Epithelial cell of esophagus (primary cell): ENCODE measurements around the gene ZNF646.

ENCODE experiments used
- DNase-seq: peaks from one replicate; pipeline ENCODE4 v3.0.0; 2010; ENCODE audit warnings: low read depth
- H3K4me3 ChIP-seq: 2 replicates; pipeline ENCODE4 v1.5.1; 2011; ENCODE audit warnings: mild to moderate bottlenecking, low read length, control low read depth
- CTCF ChIP-seq: IDR thresholded peaks from 2 replicates; pipeline ENCODE4 v1.5.1; 2011; ENCODE audit warnings: low read depth, mild to moderate bottlenecking, low read length, control low read depth, inconsistent platforms; ENCODE audit not compliant: insufficient read depth; ENCODE audit errors: missing control alignments

The ZNF646 gene

GRCh38 chr16:31073970-31074813, at the start of gene ZNF646, which contains the start of gene ZNF668:
Gene ZNF646, plus strand, starts transcription at chr16:31074422. Its CDS starts 1,903 bp downstream, at chr16:31076325.
Gene ZNF668, minus strand, starts transcription at chr16:31074240. Its CDS starts 9,781 bp downstream, at chr16:31064459.
- H3K4me3 ChIP-seq = peak within 1 kb of the TSS; percentile 91
- no peak for TF ChIP-seq CTCF
- peak; percentile 100 for DNase-seq

GRCh38 chr16:31025339-31025738, 48.9 kb upstream of the ZNF646 start:
- no peak overlapping the region for H3K4me3 ChIP-seq
- DNase-seq = no peak
- TF ChIP-seq CTCF = no peak

GRCh38 chr16:31029272-31029671, 45.0 kb upstream of the ZNF646 start:
- TF ChIP-seq CTCF = no peak
- DNase-seq = no peak
- H3K4me3 ChIP-seq = no peak overlapping the region

GRCh38 chr16:31031276-31031675, 42.9 kb upstream of the ZNF646 start:
- no peak overlapping the region for H3K4me3 ChIP-seq
- TF ChIP-seq CTCF = no peak
- DNase-seq = no peak

- DNase-seq = peak; percentile 95
- H3K4me3 ChIP-seq = peak within 1 kb of the TSS; percentile 96
- TF ChIP-seq CTCF = no peak
Observed at GRCh38 chr16:31032736-31033708, 41.2 kb upstream of the ZNF646 start, which contains the start of gene STX4. Gene STX4, plus strand, starts transcription at chr16:31033558. Its CDS starts 248 bp downstream, at chr16:31033806.

- peak; percentile 84 for DNase-seq
- H3K4me3 ChIP-seq = peak overlapping the region; percentile 96
- TF ChIP-seq CTCF = no peak
Observed at GRCh38 chr16:31033709-31034492, 40.3 kb upstream of the ZNF646 start.
